ENCODE data around the gene NCAPH2. TPM values are rescaled to one million over a fixed set of nuclear protein-coding genes. Genes with fewer than 3 reads are reported as not detected.

The NCAPH2 gene
- total and polyA plus RNA-seq, 2 of the 13 experiments (the other 11 are each of a cell fraction or from before 2014, with no cell fraction given) = 28.1 to 64.4 TPM

GRCh38 chr22:50523806-50524675 is 16.0 kb downstream of the NCAPH2 start (continued):
- TF ChIP-seq ZBTB33 (CRISPR knock-in tag; IDR thresholded peaks at IDR 0.05) = 0 out of 2 replicates have a peak, but pooled peaks have one; percentile 1
- 0 out of 2 replicates have a peak, but pooled peaks have one; percentile 33 for TF ChIP-seq ZNF576 (CRISPR knock-in tag; IDR thresholded peaks at IDR 0.05)
- TF ChIP-seq ZNF713 (CRISPR knock-in tag; IDR thresholded peaks at IDR 0.05) = no peak

GRCh38 chr22:50524676-50525103 is 16.7 kb downstream of the NCAPH2 start:
- in situ Hi-C loops (cut with HindIII; ENCODE audit: extremely low pct_ligation_motif_present, low pct_unique_long_range_greater_than_20kb) = no loop called here
- Histone ChIP-seq H3K4me2 (ENCODE audit: low read depth, low read length) (peak overlapping the region; percentile 100), H3K27ac (ENCODE audit: extremely low read length, insufficient read depth, low read length) (peak overlapping the region; percentile 94), H3K4me1 (ENCODE audit: insufficient read depth, low read length) (peaks cover 45% of the 10 kb centered on the region), H3K9ac (ENCODE audit: insufficient read depth, low read depth, low read length) (peak overlapping the region; percentile 91), H4K20me1 (ENCODE audit: insufficient read depth, low read length) (peaks cover 19% of the 10 kb centered on the region), H3K27me3 (ENCODE audit: control insufficient read depth in 1 of 2, insufficient read depth in 2 of 2, low read length in 2 of 2) (no peaks in the 10 kb centered on the region), H3K36me3 (replicated peaks in 1 of 2; ENCODE audit: control insufficient read depth in 1 of 2, insufficient read depth in 2 of 2, low read length in 2 of 2) (peaks cover 6 to 27% of the 10 kb centered on the region in 2 experiments; a peak in 4 of 5 replicates), H2AFZ (ENCODE audit: low read length) (no peak overlapping the region), H3K79me2 (ENCODE audit: insufficient read depth, low read length) (peaks cover 20% of the 10 kb centered on the region), H3K4me3 (replicated peaks in 1 of 3; ENCODE audit: insufficient read depth in 1 of 3, low read depth in 2 of 3, low read length in 3 of 3) (peak overlapping the region; percentile 65 to 84 (median 83)), H3K9me3 (ENCODE audit: low read length) (no peaks in the 10 kb centered on the region)
- FAIRE-seq = no peak
- WGBS (ENCODE audit: low lambda C conversion rate) = 8% methylated on average over 18 of the region's 19 CpGs
- ChIA-PET CTCF (ENCODE audit: low intra/inter-chr PET ratio, low total read pairs) (no interaction called here), POLR2A (interaction anchor here (0.7 to 4.2 kb wide), 23 partner anchors 10 to 274 kb away, joined by 3 to 97 read pairs (median 12); partner anchors contain the start of genes ARSA, CHKB, DENND6B and HDAC10)
- intact Hi-C loops (cut with micrococcal nuclease; ENCODE audit: unreplicated experiment) = loop anchor here (1.0 to 5.0 kb wide), 2 partner anchors 16 to 38 kb away; partner anchors contain the start of genes NCAPH2 and SYCE3
- ATAC-seq = peak; percentile 2
- BruUV-seq (replicated peaks) = no TSS peak
- no peak for DNase-seq (ENCODE audit: low spot score)
- TF ChIP-seq BRF2 (CRISPR knock-in tag; IDR thresholded peaks at IDR 0.05) (no peak), HNF4A (CRISPR knock-in tag; IDR thresholded peaks at IDR 0.05) (peak; percentile 74; the same call in 1 of the 2 replicates), ZNF18 (CRISPR knock-in tag; IDR thresholded peaks at IDR 0.05; ENCODE audit: insufficient replicate concordance) (peak; percentile 7), NR2F2 (IDR thresholded peaks at IDR 0.05; ENCODE audit: borderline replicate concordance, low read depth) (0 out of 2 replicates have a peak, but pooled peaks have one; percentile 2), ZMYM2 (CRISPR knock-in tag; IDR thresholded peaks at IDR 0.05) (no peak), PLRG1 (conservative IDR thresholded peaks at IDR 0.05) (no peak), SRSF1 (optimal IDR thresholded peaks at IDR 0.05; ENCODE audit: low read depth, low read length) (peak; percentile 28), CBX5 (CRISPR knock-in tag; IDR thresholded peaks at IDR 0.05; ENCODE audit: borderline replicate concordance) (0 out of 2 replicates have a peak, but pooled peaks have one; percentile 5), MXD1 (CRISPR knock-in tag; IDR thresholded peaks at IDR 0.05) (no peak), ZSCAN29 (CRISPR knock-in tag; conservative IDR thresholded peaks at IDR 0.05) (no peak), BATF2 (CRISPR knock-in tag; IDR thresholded peaks at IDR 0.05) (0 out of 2 replicates have a peak, but pooled peaks have one; percentile 68)

Measured in HepG2 (cell line).